Measurements from ENCODE around the gene DAD1.
"Not testable (repeated sequence)": the region's sequence is repeated elsewhere in the genome, so short reads cannot be mapped to it uniquely, and the experiment has no call there.

DAD1 gene

GRCh38 chr14:22598099-22598895 lies 9.3 kb upstream of the DAD1 start, which contains the start of gene ABHD4:
ABHD4 (plus strand) TSS chr14:22598300; CDS start chr14:22598307, 7 bp downstream.
- DNase-seq, result peak in 1 of 2 experiments; percentile 65

- DNase-seq, result no peak
Observed at GRCh38 chr14:22597771-22598098, 8.7 kb upstream of the DAD1 start.

GRCh38 chr14:22597265-22597664 lies 8.2 kb upstream of the DAD1 start:
- no peak for DNase-seq

GRCh38 chr14:22596354-22596879 lies 7.4 kb upstream of the DAD1 start:
- DNase-seq, result no peak

- DNase-seq, result no peak
Observed at GRCh38 chr14:22594156-22594716, 5.2 kb upstream of the DAD1 start.

GRCh38 chr14:22593601-22594000 lies 4.6 kb upstream of the DAD1 start:
- DNase-seq, result no peak

- DNase-seq, result no peak
Observed at GRCh38 chr14:22593189-22593588, 4.2 kb upstream of the DAD1 start.

- no peak for DNase-seq
Observed at GRCh38 chr14:22588526-22589095, 413 bp downstream of the DAD1 start.

GRCh38 chr14:22587677-22588422 lies 1.2 kb downstream of the DAD1 start:
- DNase-seq, result not testable (repeated sequence)

GRCh38 chr14:22587247-22587646 lies 1.8 kb downstream of the DAD1 start:
- DNase-seq, result no peak

GRCh38 chr14:22583994-22584393 lies 5.0 kb downstream of the DAD1 start:
- no peak for DNase-seq

GRCh38 chr14:22580625-22581024 lies 8.4 kb downstream of the DAD1 start:
- no peak for DNase-seq

- DNase-seq, result no peak
Observed at GRCh38 chr14:22579881-22580280, 9.1 kb downstream of the DAD1 start.

GRCh38 chr14:22579236-22579635 lies 9.8 kb downstream of the DAD1 start:
- no peak for DNase-seq

- DNase-seq, result no peak
Observed at GRCh38 chr14:22577334-22577908, 11.6 kb downstream of the DAD1 start.

- no peak for DNase-seq
Observed at GRCh38 chr14:22573804-22574203, 15.2 kb downstream of the DAD1 start.

GRCh38 chr14:22572562-22573058 lies 16.4 kb downstream of the DAD1 start:
- no peak for DNase-seq

- peak; percentile 86 to 88 for DNase-seq
Observed at GRCh38 chr14:22570132-22570949, 18.7 kb downstream of the DAD1 start.

- DNase-seq, result no peak
Observed at GRCh38 chr14:22569737-22570131, 19.3 kb downstream of the DAD1 start.

- DNase-seq, result no peak
Observed at GRCh38 chr14:22569106-22569736, 19.8 kb downstream of the DAD1 start.

GRCh38 chr14:22567437-22567836 lies 21.6 kb downstream of the DAD1 start:
- no peak for DNase-seq

Data from NCI-H446 (cell line).